ENCODE measurements around the gene AMOT. TPM values are rescaled to one million over a fixed set of nuclear protein-coding genes. Genes with fewer than 3 reads are reported as not detected.

The AMOT gene
- total RNA-seq, 4 donors from 2014 or later = 6.8 to 32.3 (median 10.0) TPM

DNA sequence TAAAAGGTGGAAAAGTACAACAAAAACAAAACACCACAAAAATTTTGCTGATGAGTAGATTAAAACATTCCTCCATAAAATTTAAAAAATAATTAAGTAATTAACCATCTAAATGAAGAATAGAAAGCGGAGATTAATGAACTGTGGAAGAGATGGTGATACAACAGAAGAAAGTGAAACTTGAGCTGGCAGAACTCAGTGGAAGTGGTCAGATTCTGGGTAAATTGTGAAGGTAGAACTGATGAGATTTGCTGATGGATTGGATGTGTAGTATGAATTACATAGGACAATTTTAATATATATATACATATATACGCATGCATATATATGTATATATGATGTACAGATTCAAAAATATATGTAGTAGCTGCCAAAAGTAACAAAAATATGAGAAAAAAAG is 73.9 kb downstream of the AMOT start:
- no peak for ATAC-seq
- Histone ChIP-seq H3K36me3 (no peaks in the 10 kb centered on the region), H3K9me3 (no peaks in the 10 kb centered on the region), H3K4me3 (no peak overlapping the region), H3K27ac (no peak overlapping the region), H3K4me1 (no peaks in the 10 kb centered on the region), H3K27me3 (no peaks in the 10 kb centered on the region)
- no peak for TF ChIP-seq EP300 (IDR thresholded peaks at IDR 0.05)
- TF ChIP-seq POLR2A (IDR thresholded peaks at IDR 0.05) = no peak
- no peak for TF ChIP-seq POLR2AphosphoS5 (IDR thresholded peaks at IDR 0.05)
- 94 to 100% methylated on average over 2 of the region's 2 CpGs for WGBS, 2 donors (ENCODE audit: low coverage in 1 of 2)

DNA sequence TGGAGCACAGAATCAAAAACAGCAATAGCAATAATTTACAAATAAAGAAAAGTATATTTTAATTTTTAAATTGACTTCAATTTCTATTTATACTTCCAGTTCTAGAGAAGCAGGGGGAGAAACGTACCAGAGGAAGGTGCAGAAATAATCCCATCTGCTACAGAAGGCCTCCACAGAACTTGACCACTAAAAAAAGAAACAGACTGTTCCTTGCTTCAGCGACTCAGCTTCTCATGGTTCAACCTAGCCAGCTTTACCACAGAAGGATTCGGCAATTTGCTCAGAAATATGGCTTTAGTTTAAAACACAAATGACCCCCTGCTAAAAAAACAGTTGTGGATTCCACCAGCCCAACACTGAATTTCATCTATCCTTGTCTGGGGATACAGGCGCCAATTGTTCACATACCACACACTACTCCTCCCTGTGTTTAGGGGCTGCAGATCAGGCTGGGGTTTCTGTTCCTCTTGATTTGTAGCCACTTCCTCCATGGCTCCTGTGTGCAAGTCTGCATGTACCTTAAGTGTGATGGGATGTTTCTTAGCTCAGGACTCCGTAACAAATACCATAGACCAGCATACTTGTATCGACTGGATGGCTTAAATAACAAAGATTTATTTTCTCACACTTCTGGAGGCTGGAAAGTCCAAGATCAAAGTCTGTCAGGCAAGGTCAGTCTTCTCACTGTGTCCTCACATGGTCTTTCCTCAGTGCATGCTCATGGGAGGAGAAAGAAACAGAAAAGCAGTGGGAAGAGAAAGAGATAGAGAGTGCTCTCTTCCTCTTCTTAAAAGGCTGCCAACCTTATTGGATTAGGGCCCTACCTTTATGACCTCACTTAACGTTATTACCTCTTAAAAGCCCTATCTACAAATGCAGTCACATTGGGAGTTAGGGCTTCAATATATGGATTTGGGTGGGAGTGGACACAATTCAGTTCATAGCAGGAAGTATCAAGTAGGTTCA is 79.1 kb downstream of the AMOT start:
- no peak for TF ChIP-seq EP300 (IDR thresholded peaks at IDR 0.05)
- TF ChIP-seq POLR2AphosphoS5 (IDR thresholded peaks at IDR 0.05) = no peak
- no peak for TF ChIP-seq POLR2A (IDR thresholded peaks at IDR 0.05)
- TF ChIP-seq, protein P1, sequence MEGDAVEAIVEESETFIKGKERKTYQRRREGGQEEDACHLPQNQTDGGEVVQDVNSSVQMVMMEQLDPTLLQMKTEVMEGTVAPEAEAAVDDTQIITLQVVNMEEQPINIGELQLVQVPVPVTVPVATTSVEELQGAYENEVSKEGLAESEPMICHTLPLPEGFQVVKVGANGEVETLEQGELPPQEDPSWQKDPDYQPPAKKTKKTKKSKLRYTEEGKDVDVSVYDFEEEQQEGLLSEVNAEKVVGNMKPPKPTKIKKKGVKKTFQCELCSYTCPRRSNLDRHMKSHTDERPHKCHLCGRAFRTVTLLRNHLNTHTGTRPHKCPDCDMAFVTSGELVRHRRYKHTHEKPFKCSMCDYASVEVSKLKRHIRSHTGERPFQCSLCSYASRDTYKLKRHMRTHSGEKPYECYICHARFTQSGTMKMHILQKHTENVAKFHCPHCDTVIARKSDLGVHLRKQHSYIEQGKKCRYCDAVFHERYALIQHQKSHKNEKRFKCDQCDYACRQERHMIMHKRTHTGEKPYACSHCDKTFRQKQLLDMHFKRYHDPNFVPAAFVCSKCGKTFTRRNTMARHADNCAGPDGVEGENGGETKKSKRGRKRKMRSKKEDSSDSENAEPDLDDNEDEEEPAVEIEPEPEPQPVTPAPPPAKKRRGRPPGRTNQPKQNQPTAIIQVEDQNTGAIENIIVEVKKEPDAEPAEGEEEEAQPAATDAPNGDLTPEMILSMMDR (IDR thresholded peaks at IDR 0.05) = no peak
- Histone ChIP-seq H3K4me1 (no peaks in the 10 kb centered on the region), H3K27ac (no peak overlapping the region), H3K27me3 (no peaks in the 10 kb centered on the region), H3K36me3 (no peaks in the 10 kb centered on the region), H3K9me3 (no peaks in the 10 kb centered on the region), H3K4me3 (no peak overlapping the region)
- 70 to 73% methylated on average over 2 to 5 of the region's 7 CpGs for WGBS, 2 donors (ENCODE audit: low coverage in 1 of 2)
- no peak for ATAC-seq

- WGBS, 2 donors (ENCODE audit: low coverage in 1 of 2) = 29% methylated on average over 1 of the region's 2 CpGs; no CpG with 5 or more reads in 1 of the 2 donors
- H3K4me3 ChIP-seq = no peak overlapping the region
- ATAC-seq = no peak
- no peak overlapping the region for H3K27ac ChIP-seq
- H3K27me3 ChIP-seq = no peaks in the 10 kb centered on the region
- no peaks in the 10 kb centered on the region for H3K4me1 ChIP-seq
- no peaks in the 10 kb centered on the region for H3K9me3 ChIP-seq
- no peaks in the 10 kb centered on the region for H3K36me3 ChIP-seq
- TF ChIP-seq EP300 (IDR thresholded peaks at IDR 0.05) (no peak), POLR2AphosphoS5 (IDR thresholded peaks at IDR 0.05) (no peak), POLR2A (IDR thresholded peaks at IDR 0.05) (no peak)
- TF ChIP-seq, protein P1 (IDR thresholded peaks at IDR 0.05) = no peak
These were observed 79.9 kb downstream of the AMOT start for GRCh38 chrX:112760697-112761096.

- no peak overlapping the region for H3K4me3 ChIP-seq
- WGBS, 2 donors (ENCODE audit: low coverage in 1 of 2) = 20 to 60% methylated on average over 1 to 2 of the region's 2 CpGs
- no peaks in the 10 kb centered on the region for H3K9me3 ChIP-seq
- H3K27me3 ChIP-seq = no peaks in the 10 kb centered on the region
- TF ChIP-seq POLR2A (IDR thresholded peaks at IDR 0.05) = no peak
- TF ChIP-seq, protein P1 (IDR thresholded peaks at IDR 0.05) = no peak
- no peak for TF ChIP-seq EP300 (IDR thresholded peaks at IDR 0.05)
- no peak for TF ChIP-seq POLR2AphosphoS5 (IDR thresholded peaks at IDR 0.05)
- no peak overlapping the region for H3K27ac ChIP-seq
- H3K36me3 ChIP-seq = no peaks in the 10 kb centered on the region
- no peak for ATAC-seq
- H3K4me1 ChIP-seq = no peaks in the 10 kb centered on the region
These were observed 80.7 kb downstream of the AMOT start for GRCh38 chrX:112759966-112760365.

- WGBS, 2 donors (ENCODE audit: low coverage in 1 of 2) = 39 to 66% methylated on average over 2 to 3 of the region's 3 CpGs
- Histone ChIP-seq H3K4me1 (no peaks in the 10 kb centered on the region), H3K4me3 (no peak overlapping the region), H3K36me3 (no peaks in the 10 kb centered on the region), H3K27ac (no peak overlapping the region), H3K27me3 (no peaks in the 10 kb centered on the region), H3K9me3 (no peaks in the 10 kb centered on the region)
- no peak for TF ChIP-seq POLR2AphosphoS5 (IDR thresholded peaks at IDR 0.05)
- TF ChIP-seq POLR2A (IDR thresholded peaks at IDR 0.05) = no peak
- ATAC-seq = no peak
These were observed 81.1 kb downstream of the AMOT start for GRCh38 chrX:112759512-112759911.

DNA sequence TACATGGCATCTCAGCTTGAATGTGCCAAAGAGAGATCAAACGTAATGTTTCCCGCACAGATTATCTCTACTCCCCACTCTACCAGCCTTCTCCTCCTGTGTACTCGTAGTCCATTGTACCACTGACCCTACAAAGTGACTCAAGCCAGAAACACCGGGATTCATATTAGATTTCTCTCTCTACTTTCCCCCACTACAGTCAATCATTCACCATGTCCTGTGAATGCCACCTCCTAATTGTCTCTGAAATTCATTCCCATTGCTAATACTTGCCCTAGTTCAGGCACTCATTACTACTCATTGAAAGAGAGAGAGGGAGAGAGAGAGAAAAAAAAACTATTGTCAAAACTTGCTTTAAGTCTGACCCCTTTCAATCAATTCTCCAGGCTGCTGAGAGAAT is 82.7 kb downstream of the AMOT start:
- 74 to 84% methylated on average over 4 of the region's 4 CpGs for WGBS, 2 donors (ENCODE audit: low coverage in 1 of 2)

More for the DNA sequence above, 82.7 kb downstream of the AMOT start:
- Histone ChIP-seq H3K36me3 (no peaks in the 10 kb centered on the region), H3K4me1 (no peaks in the 10 kb centered on the region), H3K4me3 (no peak overlapping the region), H3K27ac (no peak overlapping the region), H3K27me3 (no peaks in the 10 kb centered on the region), H3K9me3 (no peaks in the 10 kb centered on the region)
- TF ChIP-seq, protein P1 (IDR thresholded peaks at IDR 0.05) = no peak
- TF ChIP-seq POLR2A (IDR thresholded peaks at IDR 0.05) (no peak), EP300 (IDR thresholded peaks at IDR 0.05) (no peak), POLR2AphosphoS5 (IDR thresholded peaks at IDR 0.05) (no peak)
- ATAC-seq = no peak
